COLO668 (cell line): ENCODE measurements around the gene UMAD1.

ENCODE experiments used
- DNase-seq: peaks from one replicate; lab custom pipeline; 2025; ENCODE audit not compliant: unreplicated experiment; lab: John Stamatoyannopoulos, UW

Gene UMAD1

GRCh38 chr7:7640221-7641128 is at the start of gene UMAD1:
Gene UMAD1, plus strand, starts transcription at chr7:7640752. Its CDS starts 32,620 bp downstream, at chr7:7673372.
- peak; percentile 100 for DNase-seq

- no peak for DNase-seq
These were observed 45.1 kb upstream of the UMAD1 start for GRCh38 chr7:7595451-7595850.

DNA sequence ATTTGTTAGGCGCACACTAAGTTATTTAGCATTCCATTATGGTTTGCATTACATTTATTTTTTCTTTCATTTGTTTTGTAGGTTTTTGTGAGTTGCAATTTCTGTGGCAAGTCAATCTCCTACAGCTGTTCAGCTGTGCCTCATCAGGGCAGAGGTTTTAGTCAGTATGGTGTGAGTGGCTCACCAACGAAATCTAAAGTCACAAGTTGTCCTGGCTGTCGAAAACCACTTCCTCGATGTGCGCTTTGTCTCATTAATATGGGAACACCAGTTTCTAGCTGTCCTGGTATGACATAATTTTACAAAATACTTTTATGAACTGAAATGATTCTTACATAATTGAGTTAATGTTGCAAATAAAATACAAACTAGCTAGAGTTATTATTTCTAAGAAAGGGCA is 44.4 kb upstream of the UMAD1 start:
- DNase-seq = no peak

DNA sequence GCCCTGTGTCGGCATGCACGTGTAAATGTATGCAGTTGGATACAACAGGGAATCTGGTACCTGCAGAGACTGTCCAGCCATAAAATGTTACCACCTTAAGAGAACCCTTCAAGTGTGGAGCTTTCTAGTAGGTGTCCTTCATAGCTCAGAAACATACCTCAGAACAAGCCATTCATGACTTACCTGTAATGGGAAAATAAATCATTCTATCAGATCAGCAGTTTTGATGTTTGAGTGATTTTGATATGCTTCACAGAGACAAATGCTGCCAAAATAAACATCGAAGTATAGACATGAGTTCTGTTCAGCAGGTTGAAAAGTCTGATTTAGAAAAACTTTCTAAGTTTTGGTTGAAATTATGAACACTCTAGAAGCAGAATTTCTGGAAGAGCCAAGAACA is 33.5 kb upstream of the UMAD1 start:
- DNase-seq = no peak

DNA sequence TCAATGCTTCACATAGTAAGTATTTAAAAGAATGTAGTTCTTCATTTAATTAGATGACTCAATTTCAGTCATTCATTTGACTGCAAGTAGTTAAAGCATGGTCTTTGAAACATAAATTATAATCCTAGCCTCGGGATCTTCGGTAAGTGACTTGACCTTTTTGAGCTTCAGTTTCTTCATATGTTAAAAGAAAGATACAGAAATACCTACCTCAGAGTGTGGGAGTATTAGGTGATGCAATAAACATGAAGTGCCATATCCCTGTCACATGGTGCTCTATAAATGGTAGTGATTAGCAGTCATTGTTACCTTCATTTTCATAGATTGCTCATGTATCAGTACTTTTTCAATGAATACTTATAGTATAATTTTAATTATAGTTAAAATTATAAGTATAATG is 31.2 kb upstream of the UMAD1 start:
- DNase-seq = no peak

DNA sequence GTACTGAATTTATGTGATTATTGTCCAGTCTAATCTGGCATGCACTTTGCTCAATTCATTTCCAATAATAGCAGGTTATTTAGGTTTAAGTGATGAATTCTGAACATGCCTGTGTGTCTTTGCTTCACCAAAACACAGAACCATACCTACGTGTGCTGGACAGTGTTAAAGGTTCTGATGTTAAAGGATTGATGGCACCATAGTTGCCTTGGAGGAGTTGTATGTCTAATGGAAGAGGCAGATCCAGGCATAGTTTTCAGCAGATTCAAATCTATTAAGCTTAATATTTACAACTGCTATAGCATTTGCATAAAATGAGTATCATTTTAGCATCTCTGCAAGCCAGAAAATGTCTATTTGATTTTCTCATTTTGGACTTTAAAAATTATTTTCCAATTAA is 28.0 kb upstream of the UMAD1 start:
- DNase-seq = no peak

DNA sequence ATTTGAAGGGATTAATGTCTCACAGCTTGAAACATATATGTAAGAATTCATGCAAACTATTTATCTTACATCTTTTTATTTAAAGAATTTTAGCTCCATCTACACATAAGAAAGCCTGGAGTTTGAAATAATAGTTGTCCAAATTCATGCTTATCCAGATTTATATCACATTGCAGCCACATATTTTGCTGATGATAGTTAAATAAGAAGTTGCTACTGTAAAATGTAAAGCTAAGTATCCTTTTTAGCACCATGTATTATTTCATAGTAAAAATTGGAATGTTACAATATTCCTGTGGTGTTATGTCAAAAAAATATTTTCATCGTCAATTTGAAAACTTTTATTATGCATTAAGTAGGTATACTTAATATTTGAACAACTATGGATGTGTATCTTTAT is 27.3 kb upstream of the UMAD1 start:
- no peak for DNase-seq

GRCh38 chr7:7614018-7614741 is 26.4 kb upstream of the UMAD1 start:
- DNase-seq = no peak

GRCh38 chr7:7617550-7617949 is 23.0 kb upstream of the UMAD1 start:
- no peak for DNase-seq

DNA sequence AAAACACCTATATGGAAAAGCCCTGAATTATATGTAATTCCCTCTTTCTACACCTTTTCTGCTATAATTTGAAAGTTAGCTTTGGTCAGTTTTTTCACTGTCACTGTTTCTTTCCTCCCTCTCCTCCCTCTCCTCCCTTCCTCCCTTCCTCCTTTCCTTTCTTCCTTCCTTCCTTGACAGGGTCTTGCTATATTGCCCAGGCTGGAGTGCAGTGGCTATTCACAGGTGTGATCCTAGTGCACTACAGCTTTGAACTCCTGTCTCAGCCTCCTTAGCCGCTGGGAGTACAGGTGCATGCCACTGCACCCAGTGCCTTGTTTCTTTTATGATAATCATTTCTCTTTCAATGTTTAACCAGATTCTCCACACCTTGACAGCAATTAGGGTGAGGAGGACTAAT is 22.1 kb upstream of the UMAD1 start:
- DNase-seq = no peak

DNA sequence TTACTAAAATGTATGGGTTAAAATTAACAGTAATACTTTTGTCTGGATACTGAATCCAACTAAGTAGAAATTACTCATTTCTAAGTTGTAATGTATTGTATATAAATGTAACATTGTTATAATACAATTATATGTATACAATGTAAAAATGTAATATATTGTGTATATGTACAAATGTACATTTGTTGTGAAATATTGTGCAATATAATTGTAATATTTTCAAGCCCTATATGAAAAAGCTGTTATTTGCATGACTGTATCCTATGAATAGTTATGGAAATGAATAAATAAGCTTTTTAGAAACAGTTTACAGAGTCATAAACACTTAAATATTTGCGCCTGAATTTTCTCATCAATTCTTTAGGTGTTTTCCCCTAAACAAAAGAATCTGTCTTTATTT is 20.3 kb upstream of the UMAD1 start:
- DNase-seq = no peak

DNA sequence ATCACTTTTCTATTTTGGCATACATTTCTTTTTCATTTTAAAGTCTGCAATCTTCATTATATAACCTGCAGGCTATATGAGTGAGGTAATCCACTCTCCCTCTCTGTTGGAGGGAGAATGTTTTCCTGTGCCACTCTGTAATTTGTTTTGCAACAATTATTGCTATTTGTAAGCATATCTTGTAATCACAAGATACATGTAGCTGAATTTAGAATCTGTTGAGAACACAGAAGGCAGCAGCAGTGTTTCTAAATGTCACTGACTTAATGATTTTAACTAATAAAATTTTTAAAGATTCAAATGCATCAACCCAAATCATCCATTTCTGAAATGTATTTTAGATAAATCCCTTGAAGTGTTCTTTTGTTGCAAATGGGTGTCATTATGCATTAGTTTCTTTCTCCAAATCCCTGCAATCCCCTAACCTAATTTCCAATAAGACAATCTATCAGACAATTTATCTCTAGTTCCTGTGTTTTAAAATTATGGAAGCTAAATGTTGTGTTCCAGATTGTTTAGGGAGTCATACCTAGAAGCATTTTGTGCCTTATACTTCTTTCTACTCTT is 19.8 kb upstream of the UMAD1 start:
- DNase-seq = no peak

- DNase-seq = no peak
These were observed 12.1 kb upstream of the UMAD1 start for GRCh38 chr7:7628476-7628875.

DNA sequence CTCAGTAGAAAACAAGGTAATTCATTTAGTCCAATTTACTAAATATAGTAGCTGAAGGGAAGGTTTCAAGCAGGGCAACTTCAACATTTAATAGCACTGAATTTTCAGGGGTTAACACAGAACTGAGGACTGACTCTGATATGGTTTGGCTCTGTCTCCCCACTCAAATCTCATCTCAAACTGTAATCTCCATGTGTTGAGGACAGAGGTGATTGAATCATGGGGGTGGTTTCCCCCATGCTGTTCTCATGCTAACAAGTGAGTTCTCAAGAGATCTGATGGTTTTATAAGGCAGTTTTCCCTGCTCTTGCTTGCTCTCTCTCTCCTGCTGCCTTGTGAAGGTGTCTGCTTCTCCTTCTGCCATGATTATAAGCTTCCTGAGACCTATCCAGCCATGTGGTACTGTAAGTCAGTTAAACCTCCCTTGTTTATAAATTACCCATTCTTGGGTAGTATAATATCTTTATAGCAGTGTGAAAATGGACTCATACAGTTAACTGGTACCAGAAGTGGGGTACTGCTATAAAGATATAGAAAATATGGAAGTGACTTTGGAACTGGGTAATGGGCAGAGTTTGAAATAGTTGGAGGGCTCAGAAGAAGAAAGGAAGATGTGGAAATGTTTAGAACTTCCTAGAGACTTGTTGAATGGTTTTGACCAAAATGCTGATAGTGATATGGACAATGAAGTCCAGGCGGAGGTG is 9.8 kb upstream of the UMAD1 start:
- DNase-seq = no peak

- no peak for DNase-seq
These were observed 1.1 kb upstream of the UMAD1 start for GRCh38 chr7:7639421-7639820.

- DNase-seq = peak; percentile 55
These were observed 718 bp upstream of the UMAD1 start for GRCh38 chr7:7639847-7640220.

DNA sequence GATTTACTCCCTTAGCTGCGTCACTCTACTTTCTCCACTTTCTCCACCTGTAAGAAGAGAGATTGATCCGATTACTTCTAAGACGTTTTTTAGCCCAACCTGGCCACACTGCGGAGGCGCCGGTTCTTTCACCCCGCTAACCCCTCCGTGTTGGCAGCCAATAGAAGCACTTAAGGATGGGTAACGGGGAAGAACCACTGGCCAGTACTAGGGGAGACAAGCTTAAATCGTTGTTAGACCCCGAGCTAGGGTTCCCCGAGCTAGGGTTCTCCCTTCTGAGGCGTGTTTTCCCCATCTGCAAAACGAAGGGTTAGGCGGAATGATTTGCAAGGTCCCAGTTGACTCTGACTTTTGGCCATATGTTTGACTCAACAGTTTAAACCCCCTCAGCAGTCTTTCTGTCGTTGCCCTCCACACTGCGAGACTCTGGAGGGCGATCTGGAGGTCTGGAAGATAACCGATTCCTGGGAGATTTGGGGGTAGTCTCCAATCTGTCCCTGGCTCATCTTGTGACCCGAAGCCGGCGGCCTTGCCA is 644 bp downstream of the UMAD1 start:
- peak; percentile 54 for DNase-seq

DNA sequence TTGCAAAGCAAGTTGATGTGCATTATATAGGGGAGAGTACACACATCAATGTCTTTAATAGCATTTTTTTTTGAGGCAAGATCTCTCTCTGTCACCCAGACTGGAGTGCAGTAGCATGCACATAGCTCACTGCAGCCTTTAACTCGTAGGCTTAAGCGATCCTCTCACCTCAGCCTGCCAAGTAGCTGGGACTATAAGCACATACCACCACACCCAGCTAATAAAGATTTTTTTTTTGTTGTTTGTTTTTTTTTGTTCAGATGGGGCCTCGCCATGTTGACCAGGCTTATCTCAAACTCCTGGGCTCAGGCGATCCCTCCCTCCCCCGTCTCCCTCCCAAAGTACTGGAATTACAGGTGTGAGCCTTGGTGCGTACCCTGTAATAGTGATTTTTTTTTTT is 1.5 kb downstream of the UMAD1 start:
- DNase-seq = no peak

DNA sequence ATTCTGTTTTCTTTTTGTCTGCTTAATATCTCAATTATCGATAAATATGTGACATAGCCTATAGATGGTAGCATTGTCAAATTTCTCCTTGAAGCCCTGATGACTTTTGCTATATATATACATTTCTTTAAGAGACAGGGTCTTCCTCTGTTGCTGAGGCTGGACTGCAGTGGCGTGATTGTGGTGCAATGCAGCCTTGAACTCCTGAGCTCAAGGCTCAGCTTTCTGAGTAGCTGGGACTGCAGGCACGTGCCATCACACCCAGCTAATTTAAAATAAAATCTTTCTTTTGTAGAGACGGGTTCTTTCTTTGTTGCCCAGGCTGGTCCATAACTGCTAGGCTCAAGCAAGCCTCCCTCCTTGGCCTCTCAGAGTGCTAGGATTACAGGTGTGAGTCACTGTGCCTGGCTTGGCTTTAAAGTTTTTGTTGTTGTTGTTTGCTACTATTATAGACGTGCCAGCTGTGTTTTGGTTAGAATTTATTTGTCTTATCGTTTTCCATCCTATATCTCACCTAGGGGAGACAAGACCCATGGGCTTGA is 7.0 kb downstream of the UMAD1 start:
- DNase-seq = no peak

- DNase-seq = no peak
These were observed 10.2 kb downstream of the UMAD1 start for GRCh38 chr7:7650682-7651206.

DNA sequence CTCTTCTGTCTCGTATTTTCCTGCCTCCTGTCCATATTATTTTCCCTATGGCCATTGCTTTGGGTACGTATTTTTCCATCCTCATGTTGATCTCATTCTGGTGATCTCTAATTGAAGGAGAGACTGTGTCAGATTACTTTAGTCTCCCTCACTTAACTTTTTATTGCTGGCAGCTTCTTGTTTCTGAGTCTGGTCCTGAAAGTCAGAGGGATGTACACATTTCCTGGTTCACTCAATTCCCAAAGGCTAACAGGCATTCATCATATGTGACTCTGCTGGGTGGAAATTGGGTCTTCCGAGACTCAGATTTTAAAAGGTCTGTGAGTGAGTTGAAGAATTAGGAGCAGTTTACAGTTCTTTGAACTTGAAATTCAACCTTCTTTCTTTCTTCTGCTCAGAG is 10.9 kb downstream of the UMAD1 start:
- no peak for DNase-seq
